Measurements from ENCODE around the gene KCNC1. TPM values are rescaled to one million over a fixed set of nuclear protein-coding genes. Genes with fewer than 3 reads are reported as not detected.

The KCNC1 gene
- total RNA-seq, 2 donors from 2014 or later = not detected

DNA sequence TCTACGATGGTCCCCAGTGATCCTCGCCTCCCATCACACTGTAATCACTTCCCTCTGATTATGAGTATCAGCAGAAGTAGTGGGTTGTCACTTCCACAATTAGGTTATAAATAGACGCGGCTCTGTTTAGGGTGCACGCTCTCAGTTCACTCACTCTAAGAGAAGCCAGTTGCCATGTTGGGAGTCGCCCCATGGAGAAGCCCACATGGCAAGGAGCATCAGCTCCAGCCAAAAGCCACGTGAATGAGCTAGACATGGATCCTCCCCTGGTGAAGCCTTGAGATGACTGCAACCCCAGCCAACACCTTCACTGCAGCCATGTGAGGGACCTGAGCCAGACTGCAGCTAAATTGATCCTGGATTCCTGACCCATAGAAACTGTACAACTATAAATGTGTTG is 41.6 kb upstream of the KCNC1 start:
- H3K27ac ChIP-seq = no peak overlapping the region
- no peaks in the 10 kb centered on the region for H3K4me1 ChIP-seq (ENCODE audit: control insufficient read depth in 1 of 2, low read depth in 2 of 2)
- H3K36me3 ChIP-seq = no peaks in the 10 kb centered on the region
- no peak overlapping the region for H3K4me3 ChIP-seq
- no peaks in the 10 kb centered on the region for H3K27me3 ChIP-seq (replicated peaks; ENCODE audit: insufficient read depth)
- H3K9me3 ChIP-seq = no peaks in the 10 kb centered on the region
- ATAC-seq (ENCODE audit: insufficient number of reproducible peaks, low FRiP score, low read depth) (no peak), DNase-seq (ENCODE audit: low spot score) (no peak)
- TF ChIP-seq, protein P1, sequence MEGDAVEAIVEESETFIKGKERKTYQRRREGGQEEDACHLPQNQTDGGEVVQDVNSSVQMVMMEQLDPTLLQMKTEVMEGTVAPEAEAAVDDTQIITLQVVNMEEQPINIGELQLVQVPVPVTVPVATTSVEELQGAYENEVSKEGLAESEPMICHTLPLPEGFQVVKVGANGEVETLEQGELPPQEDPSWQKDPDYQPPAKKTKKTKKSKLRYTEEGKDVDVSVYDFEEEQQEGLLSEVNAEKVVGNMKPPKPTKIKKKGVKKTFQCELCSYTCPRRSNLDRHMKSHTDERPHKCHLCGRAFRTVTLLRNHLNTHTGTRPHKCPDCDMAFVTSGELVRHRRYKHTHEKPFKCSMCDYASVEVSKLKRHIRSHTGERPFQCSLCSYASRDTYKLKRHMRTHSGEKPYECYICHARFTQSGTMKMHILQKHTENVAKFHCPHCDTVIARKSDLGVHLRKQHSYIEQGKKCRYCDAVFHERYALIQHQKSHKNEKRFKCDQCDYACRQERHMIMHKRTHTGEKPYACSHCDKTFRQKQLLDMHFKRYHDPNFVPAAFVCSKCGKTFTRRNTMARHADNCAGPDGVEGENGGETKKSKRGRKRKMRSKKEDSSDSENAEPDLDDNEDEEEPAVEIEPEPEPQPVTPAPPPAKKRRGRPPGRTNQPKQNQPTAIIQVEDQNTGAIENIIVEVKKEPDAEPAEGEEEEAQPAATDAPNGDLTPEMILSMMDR (IDR thresholded peaks at IDR 0.05) = no peak

DNA sequence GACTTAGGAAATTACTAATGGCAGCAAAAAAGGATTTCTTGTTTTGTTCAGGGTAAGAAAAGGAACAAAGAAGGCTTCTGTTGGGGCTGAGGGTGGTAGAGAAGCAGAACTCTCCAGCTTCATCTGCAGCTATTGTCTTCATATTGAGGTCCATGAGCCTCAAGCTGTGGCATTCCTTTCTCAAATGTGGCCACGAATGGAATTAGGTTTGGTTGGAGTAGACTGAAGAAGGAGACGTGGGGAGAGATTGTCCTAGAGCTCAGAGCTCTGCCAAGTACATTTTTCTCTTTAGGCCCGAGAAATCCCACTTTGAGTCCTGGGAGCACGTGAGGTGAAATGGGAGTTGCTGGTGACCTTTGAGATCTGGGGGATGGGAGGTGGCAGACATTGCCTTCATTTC is 41.0 kb upstream of the KCNC1 start:
- Histone ChIP-seq H3K4me1 (ENCODE audit: control insufficient read depth in 1 of 2, low read depth in 2 of 2) (no peaks in the 10 kb centered on the region), H3K9me3 (no peaks in the 10 kb centered on the region), H3K4me3 (no peak overlapping the region), H3K36me3 (no peaks in the 10 kb centered on the region), H3K27ac (no peak overlapping the region), H3K27me3 (replicated peaks; ENCODE audit: insufficient read depth) (no peaks in the 10 kb centered on the region)
- TF ChIP-seq, protein P1 (IDR thresholded peaks at IDR 0.05) = no peak
- DNase-seq (ENCODE audit: low spot score) (no peak), ATAC-seq (ENCODE audit: insufficient number of reproducible peaks, low FRiP score, low read depth) (no peak)

DNA sequence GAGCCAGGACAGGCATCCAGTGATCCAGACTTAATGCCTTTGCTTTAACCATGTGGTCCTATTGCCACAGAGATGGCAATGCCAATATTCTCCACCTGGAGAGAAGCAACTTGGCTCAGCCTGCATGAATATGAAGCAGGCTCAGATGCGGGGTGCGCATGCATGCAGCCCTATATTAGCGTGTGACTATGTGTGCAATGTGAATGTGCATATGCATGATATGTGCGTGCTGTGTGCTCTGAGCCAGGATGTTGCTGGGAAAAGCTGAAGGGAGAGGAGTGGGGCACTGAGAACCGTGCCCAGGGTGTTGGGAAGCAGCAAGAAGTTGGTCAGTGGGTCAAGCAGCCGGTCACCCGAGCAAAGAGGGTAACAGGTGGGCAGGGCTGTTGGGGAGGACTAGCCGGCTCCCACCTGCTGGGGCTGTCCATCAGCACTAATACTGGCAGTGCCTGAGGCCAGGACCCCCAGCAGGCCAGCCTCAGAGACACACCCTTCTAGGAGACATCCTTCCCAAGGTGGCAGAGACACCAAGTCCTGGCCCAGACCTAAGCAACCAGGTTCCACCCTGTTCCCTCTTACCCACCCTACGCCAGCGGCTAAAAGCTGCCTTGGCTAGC is 40.0 kb upstream of the KCNC1 start:
- Histone ChIP-seq H3K27me3 (replicated peaks; ENCODE audit: insufficient read depth) (no peaks in the 10 kb centered on the region), H3K36me3 (no peaks in the 10 kb centered on the region), H3K4me1 (ENCODE audit: control insufficient read depth in 1 of 2, low read depth in 2 of 2) (no peaks in the 10 kb centered on the region), H3K4me3 (no peak overlapping the region), H3K9me3 (no peaks in the 10 kb centered on the region), H3K27ac (no peak overlapping the region)
- ATAC-seq (ENCODE audit: insufficient number of reproducible peaks, low FRiP score, low read depth) (no peak), DNase-seq (ENCODE audit: low spot score) (no peak)
- TF ChIP-seq, protein P1 (IDR thresholded peaks at IDR 0.05) = no peak

DNA sequence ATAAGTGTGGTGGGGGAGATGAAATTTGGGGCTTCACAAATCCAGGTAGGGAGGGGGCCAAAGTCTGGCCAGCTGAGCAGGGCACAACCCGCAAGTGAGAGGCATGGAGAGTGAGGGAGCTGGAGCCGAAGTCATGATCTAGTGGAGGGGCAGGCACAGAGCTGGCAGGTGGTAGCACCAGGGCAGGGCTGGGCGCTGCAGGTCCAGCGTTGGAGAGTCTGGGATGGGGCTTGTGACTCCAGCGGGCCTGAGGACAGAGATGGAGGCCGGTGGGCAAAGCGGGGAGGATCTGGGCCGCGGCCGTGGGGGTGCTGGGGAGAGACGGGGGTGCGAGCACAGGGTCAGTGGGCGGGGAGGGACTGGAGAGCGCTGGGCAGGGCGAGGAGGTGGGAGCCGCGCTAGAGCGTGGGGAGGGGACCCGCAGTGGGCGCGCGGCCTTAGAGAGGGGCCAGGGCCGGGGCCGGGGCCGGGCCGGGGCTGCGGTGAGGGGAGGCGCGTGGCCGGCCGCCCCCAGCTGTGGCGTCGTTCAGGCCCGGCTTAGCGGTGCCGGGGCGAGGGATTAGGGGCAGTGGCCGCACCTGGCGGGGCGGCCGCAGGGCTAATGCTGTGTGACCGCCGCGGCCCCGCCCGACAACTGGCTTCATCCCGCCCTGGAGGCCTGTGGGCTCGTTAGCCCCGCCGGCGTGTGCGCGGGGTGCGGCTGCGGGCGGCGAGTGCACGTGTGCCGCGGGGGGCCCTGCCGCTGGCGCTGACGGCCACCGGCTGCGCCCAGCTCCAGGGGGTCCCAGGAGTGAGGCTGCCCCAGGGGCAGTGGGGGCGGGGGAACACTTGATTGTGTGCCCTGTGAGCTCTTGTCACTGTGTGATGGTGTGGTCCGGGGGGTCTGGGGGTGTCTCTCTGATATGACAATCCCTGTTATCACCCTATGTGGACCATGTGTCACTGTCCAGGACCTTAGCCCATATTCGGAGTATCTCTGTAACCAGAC is 38.8 kb upstream of the KCNC1 start:
- Histone ChIP-seq H3K27ac (no peak overlapping the region), H3K4me1 (ENCODE audit: control insufficient read depth in 1 of 2, low read depth in 2 of 2) (no peaks in the 10 kb centered on the region), H3K9me3 (no peaks in the 10 kb centered on the region), H3K4me3 (no peak overlapping the region), H3K36me3 (no peaks in the 10 kb centered on the region), H3K27me3 (replicated peaks; ENCODE audit: insufficient read depth) (no peaks in the 10 kb centered on the region)
- TF ChIP-seq, protein P1 (IDR thresholded peaks at IDR 0.05) = no peak
- DNase-seq (ENCODE audit: low spot score) = no peak
- no peak for ATAC-seq (ENCODE audit: insufficient number of reproducible peaks, low FRiP score, low read depth)

DNA sequence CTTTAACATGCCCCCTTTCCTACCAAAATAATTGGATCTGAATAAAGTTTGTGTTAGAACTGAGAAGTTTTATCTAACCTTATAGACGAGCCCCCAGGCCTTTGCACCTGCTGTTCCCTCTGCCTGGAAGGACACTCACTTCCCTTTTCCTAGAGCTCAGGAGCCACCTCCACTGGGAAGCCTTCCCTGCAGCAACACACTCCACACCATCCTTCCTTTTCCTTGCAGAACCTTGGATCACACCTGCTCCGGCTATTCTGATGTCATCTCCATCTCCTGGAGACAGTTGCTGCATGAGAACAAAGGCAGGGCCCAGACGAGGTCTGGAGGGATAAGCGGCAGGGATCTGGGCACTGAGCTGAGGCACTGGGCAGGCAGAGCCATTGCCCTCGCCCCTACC is 37.8 kb upstream of the KCNC1 start:
- H3K9me3 ChIP-seq = no peaks in the 10 kb centered on the region
- DNase-seq (ENCODE audit: low spot score) (no peak), ATAC-seq (ENCODE audit: insufficient number of reproducible peaks, low FRiP score, low read depth) (no peak)
- H3K27me3 ChIP-seq (replicated peaks; ENCODE audit: insufficient read depth) = no peaks in the 10 kb centered on the region
- TF ChIP-seq, protein P1 (IDR thresholded peaks at IDR 0.05) = no peak
- no peak overlapping the region for H3K4me3 ChIP-seq
- H3K27ac ChIP-seq = no peak overlapping the region
- H3K36me3 ChIP-seq = no peaks in the 10 kb centered on the region
- no peaks in the 10 kb centered on the region for H3K4me1 ChIP-seq (ENCODE audit: control insufficient read depth in 1 of 2, low read depth in 2 of 2)

Measured in thoracic aorta (tissue), 2 donors.